Subcutaneous adipose tissue (tissue), 4 donors: ENCODE data around the gene POLA2. TPM values are rescaled to one million over a fixed set of nuclear protein-coding genes. Genes with fewer than 3 reads are reported as not detected.

Experiments
- CTCF ChIP-seq: fragments of 450-650 bp; IDR thresholded peaks from one replicate; pipeline ENCODE4 v1.5.1; 2016; ENCODE audit warnings: low read depth, mild to moderate bottlenecking, control low read depth, antibody characterized with exemption, moderate library complexity
- total RNA-seq, 4 donors: library from RNA; depleted of rRNA; stranded (reverse); fragments of >200 nt; gene quantifications; one replicate each; pipeline ENCODE4 v1.1.0, GENCODE V29; 2016

The POLA2 gene
- total RNA-seq, 4 donors from 2014 or later, result 2.6 to 6.2 (median 4.9) TPM

- no peak for TF ChIP-seq CTCF
Measured at GRCh38 chr11:65321076-65321475, 59.3 kb downstream of the POLA2 start.

GRCh38 chr11:65321828-65322485, 60.2 kb downstream of the POLA2 start:
- no peak for TF ChIP-seq CTCF

- no peak for TF ChIP-seq CTCF
Measured at GRCh38 chr11:65323813-65324212, 62.1 kb downstream of the POLA2 start.

GRCh38 chr11:65325435-65325834, 63.7 kb downstream of the POLA2 start:
- TF ChIP-seq CTCF, result no peak

GRCh38 chr11:65327021-65327420, 65.3 kb downstream of the POLA2 start:
- TF ChIP-seq CTCF, result no peak

- no peak for TF ChIP-seq CTCF
Measured at GRCh38 chr11:65329478-65329877, 67.7 kb downstream of the POLA2 start.

GRCh38 chr11:65329944-65330403, 68.2 kb downstream of the POLA2 start:
- TF ChIP-seq CTCF, result no peak
